ENCODE results near the gene ZNF385A. TPM values are rescaled to one million over a fixed set of nuclear protein-coding genes. Genes with fewer than 3 reads are reported as not detected.
A peak's percentile ranks its signal among the peaks of the same experiment; 100 is the strongest.

Gene ZNF385A
- total and polyA plus RNA-seq, 2 donors from 2014 or later = 10.2 to 16.6 TPM

GRCh38 chr12:54405573-54405972 is 21.0 kb upstream of the ZNF385A start:
- no peak for FAIRE-seq
- no peak overlapping the region for H3K27ac ChIP-seq (ENCODE audit: low read depth in 2 of 2, low read length in 2 of 2)
- no peaks in the 10 kb centered on the region for H3K4me1 ChIP-seq (ENCODE audit: control insufficient read depth in 2 of 3, insufficient read depth in 2 of 3, low read depth in 1 of 3, low read length in 3 of 3)
- DNase-seq = no peak
- intact Hi-C loops (cut with DNase I) = no loop called here
- TF ChIP-seq CTCF (IDR thresholded peaks at IDR 0.05; ENCODE audit: borderline replicate concordance, extremely low read depth, insufficient read depth) = no peak
- no peak overlapping the region for H3K4me3 ChIP-seq (ENCODE audit: low read length in 3 of 3)
- H3K27me3 ChIP-seq (ENCODE audit: control insufficient read depth, insufficient read depth, low read length) = no peaks in the 10 kb centered on the region
- peaks cover 0 to 4% (median 4%) of the 10 kb centered on the region in 3 donors for H3K36me3 ChIP-seq (ENCODE audit: control insufficient read depth in 2 of 3, insufficient read depth in 3 of 3, low read length in 3 of 3)
- no peak overlapping the region for H3K9ac ChIP-seq (ENCODE audit: low read length in 3 of 3)
- no peaks in the 10 kb centered on the region for H3K9me3 ChIP-seq (ENCODE audit: control insufficient read depth in 2 of 3, insufficient read depth in 1 of 3, low read length in 3 of 3)

GRCh38 chr12:54405106-54405505 is 20.6 kb upstream of the ZNF385A start:
- no peak overlapping the region for H3K27ac ChIP-seq (ENCODE audit: low read depth in 2 of 2, low read length in 2 of 2)
- H3K4me3 ChIP-seq (ENCODE audit: low read length in 3 of 3) = no peak overlapping the region
- DNase-seq = no peak
- H3K9me3 ChIP-seq (ENCODE audit: control insufficient read depth in 2 of 3, insufficient read depth in 1 of 3, low read length in 3 of 3) = no peaks in the 10 kb centered on the region
- FAIRE-seq = no peak
- no peaks in the 10 kb centered on the region for H3K27me3 ChIP-seq (ENCODE audit: control insufficient read depth, insufficient read depth, low read length)
- intact Hi-C loops (cut with DNase I) = no loop called here
- H3K9ac ChIP-seq (ENCODE audit: low read length in 3 of 3) = no peak overlapping the region
- no peak for TF ChIP-seq CTCF (IDR thresholded peaks at IDR 0.05; ENCODE audit: borderline replicate concordance, extremely low read depth, insufficient read depth)
- peaks cover 0 to 4% (median 4%) of the 10 kb centered on the region in 3 donors for H3K36me3 ChIP-seq (ENCODE audit: control insufficient read depth in 2 of 3, insufficient read depth in 3 of 3, low read length in 3 of 3)
- no peaks in the 10 kb centered on the region for H3K4me1 ChIP-seq (ENCODE audit: control insufficient read depth in 2 of 3, insufficient read depth in 2 of 3, low read depth in 1 of 3, low read length in 3 of 3)

GRCh38 chr12:54404061-54405004 is 19.8 kb upstream of the ZNF385A start:
- H3K36me3 ChIP-seq (ENCODE audit: control insufficient read depth in 2 of 3, insufficient read depth in 3 of 3, low read length in 3 of 3) = peaks cover 0 to 4% (median 4%) of the 10 kb centered on the region in 3 donors
- H3K4me3 ChIP-seq (ENCODE audit: low read length in 3 of 3) = no peak overlapping the region
- no peaks in the 10 kb centered on the region for H3K9me3 ChIP-seq (ENCODE audit: control insufficient read depth in 2 of 3, insufficient read depth in 1 of 3, low read length in 3 of 3)
- H3K27me3 ChIP-seq (ENCODE audit: control insufficient read depth, insufficient read depth, low read length) = no peaks in the 10 kb centered on the region
- H3K27ac ChIP-seq (ENCODE audit: low read depth in 2 of 2, low read length in 2 of 2) = no peak overlapping the region
- DNase-seq = peak in 4 of 5 donors; percentile 61 to 74 (median 68)
- H3K9ac ChIP-seq (ENCODE audit: low read length in 3 of 3) = no peak overlapping the region
- FAIRE-seq = no peak
- intact Hi-C loops (cut with DNase I) = loop anchor here (5.0 kb wide), 1 partner anchor 33 kb away; no protein-coding TSS in a partner anchor
- no peaks in the 10 kb centered on the region for H3K4me1 ChIP-seq (ENCODE audit: control insufficient read depth in 2 of 3, insufficient read depth in 2 of 3, low read depth in 1 of 3, low read length in 3 of 3)
- peak; percentile 87 for TF ChIP-seq CTCF (IDR thresholded peaks at IDR 0.05; ENCODE audit: borderline replicate concordance, extremely low read depth, insufficient read depth)
